Osteocyte (in vitro differentiated cells): Measurements from ENCODE around the gene PTTG1IP. TPM values are rescaled to one million over a fixed set of nuclear protein-coding genes. Genes with fewer than 3 reads are reported as not detected.

Experiments
- DNase-seq: peaks from one replicate; pipeline ENCODE4 v3.0.0; 2021; ENCODE audit warnings: mixed read lengths; ENCODE audit not compliant: unreplicated experiment; ENCODE audit errors: extremely low spot score
- H3K27ac Mint-ChIP-seq: one replicate; pipeline ENCODE4 v1.8.0; 2021; ENCODE audit warnings: mild to moderate bottlenecking, mixed read lengths; ENCODE audit not compliant: unreplicated experiment
- H3K27me3 Mint-ChIP-seq: one replicate; pipeline ENCODE4 v1.8.0; 2021; ENCODE audit warnings: mixed read lengths; ENCODE audit not compliant: unreplicated experiment
- H3K36me3 Mint-ChIP-seq: one replicate; pipeline ENCODE4 v1.8.0; 2021; ENCODE audit warnings: mixed read lengths; ENCODE audit not compliant: unreplicated experiment
- H3K4me1 Mint-ChIP-seq: one replicate; pipeline ENCODE4 v1.8.0; 2021; ENCODE audit warnings: mixed read lengths; ENCODE audit not compliant: unreplicated experiment
- H3K4me3 Mint-ChIP-seq: one replicate; pipeline ENCODE4 v1.8.0; 2021; ENCODE audit warnings: mild to moderate bottlenecking, moderate library complexity, mixed read lengths; ENCODE audit not compliant: unreplicated experiment
- H3K9me3 Mint-ChIP-seq: one replicate; pipeline ENCODE4 v1.8.0; 2021; ENCODE audit warnings: mixed read lengths; ENCODE audit not compliant: unreplicated experiment
- CTCF ChIP-seq: fragments of 200-600 bp; sonication (generic); IDR thresholded peaks from 2 replicates; pipeline ENCODE4 v1.5.0; 2021; ENCODE audit warnings: antibody characterized with exemption, mild to moderate bottlenecking, moderate library complexity
- total RNA-seq: library from RNA; stranded (reverse); gene quantifications from 2 replicates; pipeline ENCODE4 v1.2.1, GENCODE V29; 2021

The PTTG1IP gene
- total RNA-seq, 1 donor from 2014 or later = 318 TPM

GRCh38 chr21:44802396-44803153 lies 70.9 kb downstream of the PTTG1IP start:
- Mint-ChIP-seq H3K9me3 (no peaks in the 10 kb centered on the region), H3K27me3 (no peaks in the 10 kb centered on the region), H3K4me1 (peaks cover 25% of the 10 kb centered on the region), H3K4me3 (peak overlapping the region; percentile 94), H3K27ac (peak overlapping the region; percentile 74), H3K36me3 (peaks cover 17% of the 10 kb centered on the region)
- DNase-seq = no peak
- TF ChIP-seq CTCF = no peak

- Mint-ChIP-seq H3K4me1 (peaks cover 25% of the 10 kb centered on the region), H3K27me3 (no peaks in the 10 kb centered on the region), H3K4me3 (peak within 1 kb of the TSS; percentile 94), H3K27ac (peak within 1 kb of the TSS; percentile 64), H3K36me3 (peaks cover 21% of the 10 kb centered on the region), H3K9me3 (no peaks in the 10 kb centered on the region)
- no peak for TF ChIP-seq CTCF
- DNase-seq = peak; percentile 96
Measured at GRCh38 chr21:44801468-44802395, 71.8 kb downstream of the PTTG1IP start, which contains the start of gene UBE2G2. Gene UBE2G2, minus strand, starts transcription at chr21:44801820. Its CDS starts 72 bp downstream, at chr21:44801748.

- Mint-ChIP-seq H3K9me3 (no peaks in the 10 kb centered on the region), H3K4me1 (peaks cover 25% of the 10 kb centered on the region), H3K27ac (peak overlapping the region; percentile 64), H3K4me3 (peak overlapping the region; percentile 94), H3K27me3 (no peaks in the 10 kb centered on the region), H3K36me3 (peaks cover 20% of the 10 kb centered on the region)
- TF ChIP-seq CTCF = peak; percentile 48
- DNase-seq = no peak
Measured at GRCh38 chr21:44800971-44801467, 72.5 kb downstream of the PTTG1IP start.

- no peak overlapping the region for H3K27ac Mint-ChIP-seq
- peaks cover 25% of the 10 kb centered on the region for H3K4me1 Mint-ChIP-seq
- peak overlapping the region; percentile 94 for H3K4me3 Mint-ChIP-seq
- DNase-seq = no peak
- H3K27me3 Mint-ChIP-seq = no peaks in the 10 kb centered on the region
- peaks cover 13% of the 10 kb centered on the region for H3K36me3 Mint-ChIP-seq
- peak; percentile 65 for TF ChIP-seq CTCF
- no peaks in the 10 kb centered on the region for H3K9me3 Mint-ChIP-seq
Measured at GRCh38 chr21:44800103-44800502, 73.4 kb downstream of the PTTG1IP start.
